Measurements from ENCODE around the gene HOXD8.

Gene HOXD8

DNA sequence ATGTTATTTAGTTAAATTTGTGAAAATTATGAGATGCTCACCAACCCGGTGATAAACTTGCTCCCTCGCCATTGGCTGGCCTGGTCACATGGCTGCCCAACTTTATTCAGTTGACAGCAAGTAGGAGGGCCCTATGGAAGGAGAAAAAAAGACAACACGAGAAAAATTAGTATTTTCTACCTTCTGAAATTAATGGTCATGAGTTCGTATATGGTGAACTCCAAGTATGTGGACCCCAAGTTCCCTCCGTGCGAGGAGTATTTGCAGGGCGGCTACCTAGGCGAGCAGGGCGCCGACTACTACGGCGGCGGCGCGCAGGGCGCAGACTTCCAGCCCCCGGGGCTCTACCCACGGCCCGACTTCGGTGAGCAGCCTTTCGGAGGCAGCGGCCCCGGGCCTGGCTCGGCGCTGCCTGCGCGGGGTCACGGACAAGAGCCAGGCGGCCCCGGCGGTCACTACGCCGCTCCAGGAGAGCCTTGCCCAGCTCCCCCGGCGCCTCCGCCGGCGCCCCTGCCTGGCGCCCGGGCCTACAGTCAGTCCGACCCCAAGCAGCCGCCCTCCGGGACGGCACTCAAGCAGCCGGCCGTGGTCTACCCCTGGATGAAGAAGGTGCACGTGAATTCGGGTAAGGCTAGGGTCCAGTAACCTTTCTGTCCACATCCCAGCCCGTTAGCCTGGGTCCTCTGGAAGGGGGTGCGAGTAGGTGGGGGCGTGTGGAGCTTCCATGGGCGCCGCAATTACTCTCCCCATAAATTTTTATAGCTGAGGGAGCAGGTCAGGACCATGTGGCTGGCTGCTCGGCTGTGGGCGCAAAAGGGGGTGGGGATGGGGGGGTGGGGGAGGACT is 22.2 kb downstream of the HOXD8 start, which contains the start of gene HOXD4:
TSS of gene HOXD4 (plus strand) at position 109 of the 846 bp plus-strand sequence. CDS start at position 193, 84 bp downstream.
- TF ChIP-seq POLR2A (IDR thresholded peaks at IDR 0.05; ENCODE audit: low read depth, low read length), result no peak
- FAIRE-seq (no peak), DNase-seq (ENCODE audit: insufficient read length, low spot score) (no peak)

- FAIRE-seq, result no peak
- TF ChIP-seq POLR2A (IDR thresholded peaks at IDR 0.05; ENCODE audit: low read depth, low read length), result no peak
- no peak for DNase-seq (ENCODE audit: insufficient read length, low spot score)
Observed at GRCh38 chr2:176152350-176153181, 23.1 kb downstream of the HOXD8 start.

GRCh38 chr2:176154576-176155252 is 25.2 kb downstream of the HOXD8 start:
- FAIRE-seq (no peak), DNase-seq (ENCODE audit: insufficient read length, low spot score) (no peak)
- TF ChIP-seq POLR2A (IDR thresholded peaks at IDR 0.05; ENCODE audit: low read depth, low read length), result no peak

DNA sequence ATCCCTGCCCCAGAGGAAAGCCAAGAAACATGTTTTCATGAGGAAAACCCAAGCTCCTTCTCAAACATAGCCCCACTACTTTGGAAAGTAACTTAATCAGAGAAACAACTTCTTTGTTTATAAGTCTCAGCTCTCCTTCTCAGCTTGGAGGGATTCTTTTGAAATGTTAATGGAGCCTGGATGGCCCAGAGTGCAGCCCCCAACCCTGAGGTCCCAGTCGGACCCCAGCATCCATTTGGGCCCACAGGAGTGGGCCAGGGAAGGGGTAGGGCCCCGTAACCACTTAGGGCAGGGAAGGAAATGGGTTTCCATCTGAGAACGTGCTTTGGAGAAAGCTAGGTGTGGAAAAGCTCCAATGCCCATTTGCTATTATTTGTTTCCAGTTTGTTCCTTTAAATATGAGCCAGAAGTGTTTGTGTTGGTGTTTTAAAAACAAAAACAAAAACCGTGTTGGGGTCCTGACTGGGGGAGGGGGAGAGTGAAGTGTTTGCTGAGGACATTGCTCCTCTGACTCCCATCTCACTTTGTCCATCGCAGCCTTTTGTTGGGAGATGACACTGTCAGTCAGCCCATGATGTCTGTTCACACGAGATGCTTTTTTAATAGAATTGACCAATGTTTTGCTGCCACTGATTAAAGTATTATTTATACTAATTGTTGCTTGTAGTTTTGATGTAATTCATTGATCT is 26.0 kb downstream of the HOXD8 start:
- DNase-seq (ENCODE audit: insufficient read length, low spot score), result no peak
- no peak for TF ChIP-seq POLR2A (IDR thresholded peaks at IDR 0.05; ENCODE audit: low read depth, low read length)
- FAIRE-seq, result no peak

GRCh38 chr2:176156301-176156806 is 26.8 kb downstream of the HOXD8 start:
- DNase-seq (ENCODE audit: insufficient read length, low spot score), result no peak
- FAIRE-seq, result no peak
- TF ChIP-seq POLR2A (IDR thresholded peaks at IDR 0.05; ENCODE audit: low read depth, low read length), result no peak

DNA sequence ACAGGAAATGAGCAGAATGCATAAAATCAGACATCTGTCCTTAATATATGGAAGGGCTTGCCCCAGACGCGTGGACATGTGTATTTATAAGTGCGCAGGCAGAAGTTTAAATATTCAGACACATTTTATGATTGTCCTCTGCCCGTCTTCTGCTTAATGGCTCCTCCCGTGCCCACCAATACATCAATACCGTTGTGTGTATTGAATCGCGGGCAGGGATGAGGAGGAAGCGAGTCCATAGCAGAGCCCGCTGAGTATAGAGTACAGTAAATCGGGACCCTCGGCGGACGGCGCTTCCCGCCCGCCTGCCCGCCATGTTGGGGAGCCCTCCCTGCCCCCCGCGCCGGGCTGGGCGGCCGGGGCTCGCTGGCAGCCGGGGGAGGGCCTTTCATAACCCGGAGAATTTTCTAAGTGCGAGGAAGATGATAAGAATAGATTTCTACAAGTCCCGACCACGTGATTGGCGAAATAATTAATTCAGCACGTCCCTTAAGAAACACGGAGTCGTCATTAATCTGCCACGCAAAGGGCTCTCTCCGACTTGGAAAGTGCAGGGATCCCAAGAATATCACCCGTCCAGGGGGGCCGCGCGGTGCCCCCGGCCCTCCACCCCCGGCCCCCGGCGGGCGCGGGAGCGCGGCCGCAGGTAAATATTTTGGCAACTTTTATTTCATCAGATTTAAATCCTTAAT is 27.4 kb downstream of the HOXD8 start, which contains the start of gene HOXD3:
TSS of gene HOXD3 (plus strand) at position 501 of the 692 bp plus-strand sequence. CDS start 11,808 bp downstream, outside the sequence.
- no peak for TF ChIP-seq POLR2A (IDR thresholded peaks at IDR 0.05; ENCODE audit: low read depth, low read length)
- FAIRE-seq (no peak), DNase-seq (ENCODE audit: insufficient read length, low spot score) (no peak)

DNA sequence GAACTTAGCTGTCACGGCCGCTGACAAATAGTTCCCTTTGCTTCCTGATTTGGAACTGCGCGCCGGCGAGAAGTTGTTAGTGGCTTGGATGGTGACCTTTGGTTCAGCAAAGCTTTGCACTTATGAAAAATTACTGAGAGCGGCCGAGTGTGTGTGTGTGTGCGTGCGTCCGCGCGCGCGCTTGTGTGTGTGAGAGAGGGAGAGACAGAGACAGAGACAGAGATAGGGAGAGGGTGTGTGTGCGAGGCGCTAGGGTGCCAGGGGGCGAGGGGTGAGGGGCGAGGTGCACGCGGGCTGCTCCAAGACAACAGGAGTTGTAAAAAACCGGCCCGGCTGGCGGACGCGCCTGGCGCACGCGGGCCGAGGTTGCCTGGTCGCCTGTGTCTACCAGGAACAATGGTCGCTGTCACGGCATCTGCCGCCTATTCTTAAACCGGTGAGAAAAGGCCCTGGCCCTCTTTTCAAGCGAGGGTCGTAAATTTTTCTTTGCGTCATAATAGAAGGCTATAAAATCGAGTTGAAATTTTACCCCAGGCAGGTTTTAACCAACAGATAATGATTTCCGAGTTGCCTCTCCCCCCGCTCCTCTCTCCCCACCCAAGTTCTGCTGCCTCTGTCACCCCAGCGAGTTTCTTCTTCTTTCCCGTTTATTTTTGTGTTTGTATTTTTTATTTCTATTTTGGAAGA is 28.1 kb downstream of the HOXD8 start:
- FAIRE-seq (no peak), DNase-seq (ENCODE audit: insufficient read length, low spot score) (no peak)
- no peak for TF ChIP-seq POLR2A (IDR thresholded peaks at IDR 0.05; ENCODE audit: low read depth, low read length)

GRCh38 chr2:176158186-176158591 is 28.7 kb downstream of the HOXD8 start:
- DNase-seq (ENCODE audit: insufficient read length, low spot score), result no peak

DNA sequence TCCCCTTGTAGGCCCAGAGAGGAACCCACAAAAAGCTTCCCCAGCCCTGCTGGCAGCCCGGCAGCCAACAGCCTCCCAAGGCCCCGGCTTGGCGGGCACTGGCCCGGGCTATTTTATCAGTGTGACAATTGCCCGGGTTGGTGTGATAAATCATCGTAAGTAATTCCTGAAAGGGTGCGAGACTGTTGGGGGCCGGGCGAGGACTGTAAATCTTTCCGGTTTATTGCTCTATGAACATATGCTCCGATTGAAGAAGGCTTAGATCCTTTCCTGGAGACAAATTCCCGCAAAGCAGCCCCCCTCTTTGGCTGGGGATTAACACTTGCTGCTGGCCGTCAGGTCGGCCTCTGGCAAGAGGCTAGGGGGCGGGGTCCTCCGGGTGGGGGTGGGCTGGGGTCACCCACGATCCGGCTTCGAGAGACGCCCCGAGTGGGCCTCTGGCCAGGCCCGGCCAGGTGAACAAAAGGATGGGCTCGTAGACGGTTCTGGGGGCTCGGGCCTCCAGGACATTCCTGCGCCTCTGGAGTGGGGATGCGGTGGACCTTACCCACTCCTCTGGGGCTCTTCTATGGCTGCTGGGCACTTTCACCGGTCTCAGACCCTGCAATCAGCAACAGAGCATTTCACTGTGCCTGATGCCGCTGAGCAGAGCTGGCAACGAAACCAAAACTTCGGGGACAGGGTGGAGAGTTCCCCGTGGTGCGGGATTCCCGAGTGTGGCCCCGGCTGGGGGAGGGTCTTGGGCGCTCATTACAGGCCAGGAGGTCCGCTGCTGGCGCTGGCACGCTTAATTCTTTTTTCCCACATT is 29.6 kb downstream of the HOXD8 start:
- no peak for DNase-seq (ENCODE audit: insufficient read length, low spot score)
- FAIRE-seq, result no peak
- no peak for TF ChIP-seq POLR2A (IDR thresholded peaks at IDR 0.05; ENCODE audit: low read depth, low read length)

More at GRCh38 chr2:176158186-176158591, 28.7 kb downstream of the HOXD8 start:
- no peak for TF ChIP-seq POLR2A (IDR thresholded peaks at IDR 0.05; ENCODE audit: low read depth, low read length)
- no peak for FAIRE-seq

DNA sequence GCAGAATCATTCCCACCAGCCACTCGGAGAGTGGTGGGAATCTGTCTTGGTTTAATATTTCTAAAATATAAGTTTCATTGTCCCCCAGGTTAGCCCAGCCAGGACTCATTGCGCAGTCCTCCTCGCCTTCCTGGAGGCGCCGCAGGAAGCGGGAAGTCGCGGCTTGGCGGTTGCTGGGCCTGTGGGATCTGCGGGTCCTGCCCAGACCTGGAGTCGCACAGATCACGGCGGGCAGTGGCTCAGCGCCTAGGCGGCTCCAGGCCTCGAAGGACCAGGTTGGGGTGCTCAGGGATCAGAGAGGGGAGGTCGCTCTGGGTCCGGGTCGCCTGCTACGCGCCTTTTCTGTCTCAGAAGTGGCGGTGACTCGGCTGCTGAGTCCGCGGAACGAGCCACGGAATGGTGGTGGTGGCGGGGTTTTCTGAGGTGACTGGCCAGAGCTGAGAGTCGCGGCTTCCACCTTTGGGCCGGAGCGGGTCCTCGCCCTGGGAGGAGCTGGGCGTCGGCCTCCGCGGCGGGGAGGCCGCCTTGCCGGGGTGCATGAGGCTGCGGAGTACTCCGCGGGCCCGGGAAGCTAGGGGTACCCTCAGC is 30.3 kb downstream of the HOXD8 start:
- DNase-seq (ENCODE audit: insufficient read length, low spot score), result no peak
- FAIRE-seq, result no peak
- no peak for TF ChIP-seq POLR2A (IDR thresholded peaks at IDR 0.05; ENCODE audit: low read depth, low read length)

All from H54 (cell line).